GM10248 (cell line): ENCODE results near the gene EMC9.

Experiments
- CTCF ChIA-PET: fragments of 300-600 bp; sonication (Branson Sonifier 250); formaldehyde crosslinking; extraction: SDS; loops from one replicate; lab custom pipeline; 2021; ENCODE audit warnings: antibody characterized with exemption; lab: Yijun Ruan, JAX
- POLR2A ChIA-PET: fragments of 350-650 bp; sonication (Branson Sonifier 250); formaldehyde crosslinking; extraction: SDS; loops from one replicate; lab custom pipeline; 2020; ENCODE audit warnings: antibody characterized with exemption; lab: Yijun Ruan, JAX
- DNase-seq: peaks from one replicate; pipeline ENCODE4 v3.0.0; 2012; ENCODE audit errors: extremely low spot score
- CTCF ChIP-seq: IDR thresholded peaks from 2 replicates; pipeline ENCODE4 v1.5.1; 2012; ENCODE audit warnings: mild to moderate bottlenecking, low read depth; ENCODE audit errors: extremely low read depth, missing control alignments, control extremely low read depth

EMC9 gene

DNA sequence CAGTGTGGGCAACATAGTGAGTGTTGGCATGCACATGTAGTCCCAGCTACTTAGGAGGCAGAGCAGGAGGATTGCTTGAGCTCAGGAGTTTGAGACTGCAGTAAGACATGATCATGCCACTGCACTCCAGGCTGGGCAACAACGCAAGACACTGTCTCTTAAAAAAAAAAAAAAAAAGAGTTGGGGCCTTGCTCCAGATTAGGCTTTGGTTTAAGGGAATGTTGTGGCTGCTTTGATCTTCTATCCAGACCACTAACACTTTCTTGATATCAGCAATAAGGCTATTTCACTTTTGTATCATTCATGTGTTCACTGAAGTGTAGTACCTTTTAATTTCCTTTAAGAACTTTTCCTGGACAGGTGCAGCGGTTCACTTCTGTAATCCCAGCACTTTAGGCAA, 13.7 kb downstream of the EMC9 start:
- no peak for TF ChIP-seq CTCF
- CTCF ChIA-PET = interaction anchor here (1.0 to 9.1 kb wide), 4 partner anchors 11 to 34 kb away, joined by 3 to 58 read pairs (median 21); partner anchors contain the start of genes DCAF11, IRF9 and NRL
- POLR2A ChIA-PET = interaction anchor here (1.8 to 2.2 kb wide), 2 partner anchors 8 to 13 kb away, joined by 7 read pairs; partner anchors contain the start of genes DCAF11, NRL and PSME1
- no peak for DNase-seq

DNA sequence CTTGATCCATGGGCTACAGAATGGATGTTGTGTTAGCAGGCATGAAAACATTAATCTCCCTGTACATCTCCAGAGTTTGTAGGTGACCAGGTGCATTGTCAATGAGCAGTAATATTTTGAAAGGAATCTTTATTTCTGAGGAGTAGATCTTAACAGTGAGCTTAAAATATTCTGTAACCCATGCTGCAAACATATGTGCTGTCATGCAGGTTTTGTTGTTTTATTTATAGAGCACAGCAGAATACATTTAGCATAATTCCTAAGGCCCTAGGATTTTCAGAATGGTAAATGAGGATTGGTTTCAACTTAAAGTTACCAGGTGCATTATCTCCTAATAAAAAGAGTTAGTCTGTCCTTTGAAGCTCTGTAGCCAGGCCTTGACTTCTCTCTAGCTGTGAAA, 14.5 kb downstream of the EMC9 start:
- DNase-seq = no peak
- CTCF ChIA-PET = interaction anchor here (1.0 to 9.1 kb wide), 7 partner anchors 9 to 37 kb away, joined by 3 to 58 read pairs (median 5); partner anchors contain the start of genes DCAF11, EMC9, IRF9 and NRL
- POLR2A ChIA-PET = interaction anchor here (1.8 to 2.2 kb wide), 2 partner anchors 9 to 12 kb away, joined by 7 read pairs; partner anchors contain the start of genes DCAF11, NRL and PSME1
- no peak for TF ChIP-seq CTCF

GRCh38 chr14:24123424-24124417, 17.7 kb downstream of the EMC9 start:
- TF ChIP-seq CTCF = no peak
- peak; percentile 45 for DNase-seq
- CTCF ChIA-PET = interaction anchor here (1.0 to 6.5 kb wide), 11 partner anchors 9 to 553 kb away, joined by 3 to 38 read pairs (median 5); partner anchors contain the start of genes DCAF11, IRF9 and NRL
- POLR2A ChIA-PET = interaction anchor here (0.7 to 3.2 kb wide), 2 partner anchors 9 to 13 kb away, joined by 3 to 18 read pairs; partner anchors contain the start of genes DCAF11 and NRL

GRCh38 chr14:24122898-24123297, 18.5 kb downstream of the EMC9 start:
- ChIA-PET CTCF (interaction anchor here (1.3 to 6.5 kb wide), 5 partner anchors 8 to 553 kb away, joined by 3 to 38 read pairs (median 6); partner anchors contain the start of genes DCAF11, IRF9 and NRL), POLR2A (no interaction called here)
- DNase-seq = no peak
- no peak for TF ChIP-seq CTCF

GRCh38 chr14:24122416-24122815, 19.0 kb downstream of the EMC9 start:
- no peak for DNase-seq
- POLR2A ChIA-PET = no interaction called here
- no peak for TF ChIP-seq CTCF
- CTCF ChIA-PET = interaction anchor here (1.6 to 6.5 kb wide), 2 partner anchors 13 to 15 kb away, joined by 3 to 38 read pairs; no protein-coding TSS in a partner anchor

- CTCF ChIA-PET = no interaction called here
- POLR2A ChIA-PET = interaction anchor here (0.6 kb wide), 1 partner anchor 15 kb away, joined by 3 read pairs; the partner anchor contains the start of gene PSME1
- TF ChIP-seq CTCF = no peak
- DNase-seq = no peak
Observed at GRCh38 chr14:24121210-24121609, 20.2 kb downstream of the EMC9 start.
